Trophoblast cell (in vitro differentiated cells and primary cell): ENCODE results near the gene CCR2.
A peak's percentile ranks its signal among the peaks of the same experiment; 100 is the strongest.
"Not testable (repeated sequence)": the region's sequence is repeated elsewhere in the genome, so short reads cannot be mapped to it uniquely, and the experiment has no call there.

ENCODE experiments used
- DNase-seq, 2 donors: peaks; one replicate each; pipeline ENCODE4 v3.0.0-alpha.2; 2016
- H2AFZ ChIP-seq: 2 replicates; pipeline ENCODE4 v1.6.1; 2013; ENCODE audit warnings: low read length, moderate library complexity, mild to moderate bottlenecking; ENCODE audit not compliant: insufficient read depth, poor library complexity
- H2AK5ac ChIP-seq: 2 replicates; pipeline ENCODE4 v1.6.1; 2013; ENCODE audit warnings: mild to moderate bottlenecking, low read length
- H2BK120ac ChIP-seq: 2 replicates; pipeline ENCODE4 v1.6.1; 2013; ENCODE audit warnings: low read length, mild to moderate bottlenecking, moderate library complexity; ENCODE audit not compliant: insufficient read depth, poor library complexity
- H2BK12ac ChIP-seq: 2 replicates; pipeline ENCODE4 v1.6.1; 2013; ENCODE audit warnings: mild to moderate bottlenecking, low read length, moderate library complexity
- H2BK5ac ChIP-seq: 2 replicates; pipeline ENCODE4 v1.6.1; 2013; ENCODE audit warnings: low read length, low read depth, moderate library complexity, mild to moderate bottlenecking; ENCODE audit not compliant: poor library complexity
- H3K14ac ChIP-seq: 2 replicates; pipeline ENCODE4 v1.6.1; 2013; ENCODE audit warnings: mild to moderate bottlenecking, low read length
- H3K18ac ChIP-seq: 2 replicates; pipeline ENCODE4 v1.6.1; 2013; ENCODE audit warnings: mild to moderate bottlenecking, low read length
- H3K23ac ChIP-seq: 2 replicates; pipeline ENCODE4 v1.6.1; 2013; ENCODE audit warnings: low read length
- H3K27ac ChIP-seq: 2 replicates; pipeline ENCODE4 v1.5.1; 2013; ENCODE audit warnings: low read depth, mild to moderate bottlenecking, inconsistent platforms, low read length, moderate library complexity
- H3K27me3 ChIP-seq: 2 replicates; pipeline ENCODE4 v1.6.1; 2013; ENCODE audit warnings: inconsistent platforms, mild to moderate bottlenecking, low read length, moderate library complexity; ENCODE audit not compliant: insufficient read depth
- H3K36me3 ChIP-seq, 2 experiments: 1 replicate in 1 of 2; 2 replicates in 1 of 2; pipeline ENCODE4 v1.6.1; 2013; ENCODE audit warnings: low read length in 2 of 2, mild to moderate bottlenecking in 2 of 2, moderate library complexity in 1 of 2; ENCODE audit not compliant: insufficient read depth in 2 of 2, control insufficient read depth in 1 of 2
- H3K4ac ChIP-seq: 2 replicates; pipeline ENCODE4 v1.6.1; 2013; ENCODE audit warnings: low read depth, mild to moderate bottlenecking, low read length, moderate library complexity
- H3K4me1 ChIP-seq, 2 experiments: 1 replicate in 1 of 2; 2 replicates in 1 of 2; pipeline ENCODE4 v1.6.1; 2013; ENCODE audit warnings: low read length in 2 of 2, mild to moderate bottlenecking in 2 of 2, moderate library complexity in 1 of 2; ENCODE audit not compliant: insufficient read depth in 2 of 2, control insufficient read depth in 1 of 2
- H3K4me2 ChIP-seq: 2 replicates; pipeline ENCODE4 v1.6.1; 2013; ENCODE audit warnings: inconsistent platforms, mild to moderate bottlenecking, low read length, moderate library complexity
- H3K4me3 ChIP-seq: 2 replicates; pipeline ENCODE4 v1.5.1; 2013; ENCODE audit warnings: mild to moderate bottlenecking, low read depth, low read length, inconsistent platforms
- H3K79me1 ChIP-seq: one replicate; pipeline ENCODE4 v1.6.1; 2013; ENCODE audit warnings: low read length
- H3K79me2 ChIP-seq: 2 replicates; pipeline ENCODE4 v1.6.1; 2013; ENCODE audit warnings: low read length, mild to moderate bottlenecking; ENCODE audit not compliant: control insufficient read depth, insufficient read depth, poor library complexity
- H3K9ac ChIP-seq: 2 replicates; pipeline ENCODE4 v1.6.1; 2013; ENCODE audit warnings: mild to moderate bottlenecking, low read length
- H3K9me3 ChIP-seq: 2 replicates; pipeline ENCODE4 v1.6.1; 2013; ENCODE audit warnings: low read depth, mild to moderate bottlenecking, control low read depth, inconsistent platforms, low read length; ENCODE audit not compliant: insufficient read depth
- H4K12ac ChIP-seq: 2 replicates; pipeline ENCODE4 v1.6.1; 2013; ENCODE audit warnings: low read depth, mild to moderate bottlenecking, low read length, moderate library complexity
- H4K8ac ChIP-seq: 2 replicates; pipeline ENCODE4 v1.6.1; 2013; ENCODE audit warnings: low read depth, mild to moderate bottlenecking, low read length, moderate library complexity
- H4K91ac ChIP-seq: one replicate; pipeline ENCODE4 v1.6.1; 2013; ENCODE audit warnings: low read depth, mild to moderate bottlenecking, low read length, moderate library complexity
- WGBS: extraction: QIAGEN DNeasy Blood & Tissue Kit; methylation state at CpG from one replicate; pipeline ENCODE4 v1.1.7; 2013; ENCODE audit warnings: missing lambda C conversion rate; ENCODE audit not compliant: insufficient read length, insufficient coverage; ENCODE audit errors: extremely low coverage; 5-methylcytosine and 5-hydroxymethylcytosine counted together

Gene CCR2

GRCh38 chr3:46325645-46326300 is 28.1 kb upstream of the CCR2 start:
- Histone ChIP-seq H3K79me1 (no peaks in the 10 kb centered on the region), H2BK5ac (no peak overlapping the region), H3K4me3 (no peak overlapping the region), H3K27ac (no peak overlapping the region), H3K18ac (no peak overlapping the region), H3K4me1 (no peaks in the 10 kb centered on the region), H3K14ac (no peak overlapping the region), H4K8ac (no peak overlapping the region), H4K91ac (no peak overlapping the region), H3K9ac (no peak overlapping the region), H3K36me3 (no peaks in the 10 kb centered on the region), H3K23ac (no peak overlapping the region), H2AK5ac (no peak overlapping the region), H3K79me2 (no peaks in the 10 kb centered on the region), H2AFZ (no peak overlapping the region), H4K12ac (no peak overlapping the region), H3K9me3 (no peaks in the 10 kb centered on the region), H3K27me3 (no peaks in the 10 kb centered on the region), H2BK120ac (no peak overlapping the region), H2BK12ac (no peak overlapping the region), H3K4me2 (no peak overlapping the region), H3K4ac (no peak overlapping the region)
- WGBS = no CpG with 5 or more reads among the region's 1 CpG
- DNase-seq = peak; percentile 67 to 85

DNA sequence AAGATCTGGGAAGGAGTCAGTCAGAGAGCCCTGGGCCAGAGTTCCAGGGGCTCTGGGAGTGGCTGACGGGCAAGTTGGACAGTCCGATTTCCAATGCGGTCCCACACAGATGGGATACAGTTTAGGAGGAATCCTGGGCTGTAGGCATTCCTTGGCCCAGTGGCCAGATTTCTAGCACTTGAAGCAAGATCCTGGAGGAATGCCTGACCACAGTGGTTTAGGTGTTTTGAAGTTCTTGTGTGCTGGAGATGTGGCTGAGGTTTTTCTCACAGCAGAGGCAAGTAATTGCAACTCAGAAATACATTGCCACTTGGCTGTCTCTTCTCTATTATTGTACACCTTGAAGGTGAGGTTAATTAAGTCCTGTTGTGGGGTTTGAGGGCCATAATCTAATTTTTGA is 23.2 kb upstream of the CCR2 start:
- H3K79me1 ChIP-seq, H3K4me1 ChIP-seq, H3K4me2 ChIP-seq, H3K18ac ChIP-seq, H3K27me3 ChIP-seq, H3K79me2 ChIP-seq, H3K4ac ChIP-seq, H4K8ac ChIP-seq, H3K23ac ChIP-seq, H2BK12ac ChIP-seq, H2BK120ac ChIP-seq, H3K9ac ChIP-seq, H4K12ac ChIP-seq, H4K91ac ChIP-seq, H2AFZ ChIP-seq, H2AK5ac ChIP-seq, DNase-seq, H3K27ac ChIP-seq, H3K9me3 ChIP-seq, H3K4me3 ChIP-seq, H3K36me3 ChIP-seq, H3K14ac ChIP-seq, H2BK5ac ChIP-seq: not testable (repeated sequence)
- no CpG with 5 or more reads among the region's 3 CpGs for WGBS

DNA sequence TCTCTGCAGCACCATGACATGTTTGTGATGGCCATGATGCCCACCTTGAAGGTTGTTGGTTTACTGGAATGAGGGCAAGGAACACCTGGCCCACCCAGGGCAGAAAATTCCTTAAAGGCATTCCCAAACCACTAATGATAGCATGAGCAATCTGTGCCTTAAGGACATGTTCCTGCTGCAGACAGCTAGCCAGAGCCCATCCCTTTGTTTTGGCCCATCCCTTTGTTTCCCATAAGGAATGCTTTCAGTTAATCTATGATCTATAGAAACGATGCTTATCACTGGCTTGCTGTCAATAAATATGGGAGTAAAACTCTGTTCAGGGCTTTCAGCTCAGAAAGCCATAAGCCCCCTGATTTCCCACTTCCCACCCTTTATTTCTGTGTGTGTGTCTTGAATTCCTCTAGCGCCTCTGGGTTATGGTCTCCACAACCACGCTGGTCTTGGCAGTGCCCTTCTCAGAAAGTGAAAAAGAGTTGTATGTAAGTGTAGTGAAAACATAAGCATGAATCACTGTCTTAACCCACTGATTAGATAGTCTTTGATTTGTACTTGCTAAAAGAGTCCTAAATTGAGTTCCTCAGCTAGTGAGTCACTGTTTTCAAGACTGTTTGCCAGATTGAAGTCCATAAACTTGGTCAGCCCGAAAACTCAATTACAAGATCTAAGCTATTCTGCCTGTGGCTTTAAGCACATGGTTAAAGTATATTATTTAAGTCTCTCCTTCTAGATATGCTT is 19.0 kb upstream of the CCR2 start:
- Histone ChIP-seq H3K9ac (no peak overlapping the region), H3K4ac (no peak overlapping the region), H4K12ac (no peak overlapping the region), H2AFZ (no peak overlapping the region), H3K27ac (no peak overlapping the region), H3K79me2 (no peaks in the 10 kb centered on the region), H3K18ac (no peak overlapping the region), H3K23ac (no peak overlapping the region), H2BK12ac (no peak overlapping the region), H2BK120ac (no peak overlapping the region), H2AK5ac (no peak overlapping the region), H4K91ac (no peak overlapping the region), H3K4me3 (no peak overlapping the region), H3K9me3 (peaks cover 8% of the 10 kb centered on the region), H3K4me1 (no peaks in the 10 kb centered on the region), H2BK5ac (no peak overlapping the region), H4K8ac (no peak overlapping the region), H3K36me3 (peaks cover 0 to 3% of the 10 kb centered on the region in 2 experiments), H3K14ac (no peak overlapping the region), H3K27me3 (no peaks in the 10 kb centered on the region), H3K79me1 (no peaks in the 10 kb centered on the region), H3K4me2 (no peak overlapping the region)
- peak in 1 of 2 donors; percentile 14 for DNase-seq
- no CpG with 5 or more reads among the region's 4 CpGs for WGBS

DNA sequence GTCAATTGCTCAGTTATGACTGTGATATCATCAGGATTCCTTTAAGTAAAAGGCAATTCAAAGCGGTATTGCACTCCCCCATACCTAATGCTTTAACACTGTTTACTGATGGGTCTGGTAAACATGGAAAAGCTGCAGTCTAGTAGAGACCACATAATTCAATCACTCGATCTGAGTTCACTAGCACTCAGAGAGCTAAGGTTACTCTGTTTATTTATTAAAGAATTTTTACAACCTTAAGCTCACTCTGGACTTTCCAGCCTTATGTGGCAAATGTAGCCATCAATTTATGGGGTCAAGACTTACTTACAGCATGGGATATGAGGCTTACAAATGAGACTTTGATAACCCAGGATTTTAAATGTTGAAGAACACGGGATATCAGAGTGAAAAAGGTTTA is 18.4 kb upstream of the CCR2 start:
- no peak overlapping the region for H3K9ac ChIP-seq

More for the DNA sequence above, 18.4 kb upstream of the CCR2 start:
- no peak overlapping the region for H3K23ac ChIP-seq
- no peak overlapping the region for H2BK120ac ChIP-seq
- H3K4me2 ChIP-seq = no peak overlapping the region
- no CpG with 5 or more reads among the region's 3 CpGs for WGBS
- H3K4me3 ChIP-seq = no peak overlapping the region
- H3K9me3 ChIP-seq = peaks cover 8% of the 10 kb centered on the region
- H3K27me3 ChIP-seq = no peaks in the 10 kb centered on the region
- H3K18ac ChIP-seq = no peak overlapping the region
- H3K36me3 ChIP-seq = peaks cover 0 to 3% of the 10 kb centered on the region in 2 experiments
- H3K79me2 ChIP-seq = no peaks in the 10 kb centered on the region
- H4K8ac ChIP-seq = no peak overlapping the region
- H4K91ac ChIP-seq = no peak overlapping the region
- H3K4ac ChIP-seq = no peak overlapping the region
- H2AFZ ChIP-seq = no peak overlapping the region
- H3K79me1 ChIP-seq = no peaks in the 10 kb centered on the region
- no peak overlapping the region for H4K12ac ChIP-seq
- DNase-seq = no peak
- H2BK5ac ChIP-seq = no peak overlapping the region
- H3K14ac ChIP-seq = no peak overlapping the region
- no peak overlapping the region for H3K27ac ChIP-seq
- no peak overlapping the region for H2BK12ac ChIP-seq
- no peak overlapping the region for H2AK5ac ChIP-seq
- H3K4me1 ChIP-seq = no peaks in the 10 kb centered on the region
